Liver (tissue), 9 donors: ENCODE data around the gene AMPD3. TPM values are rescaled to one million over a fixed set of nuclear protein-coding genes. Genes with fewer than 3 reads are reported as not detected.

ENCODE experiments used
- DNase-seq: peaks from one replicate; pipeline ENCODE4 v3.0.0-alpha.2; 2017; ENCODE audit warnings: low spot score
- H3K27ac ChIP-seq, 2 donors: one replicate each; pipeline ENCODE4 v1.7.0; 2013; ENCODE audit warnings: inconsistent platforms in 2 of 2, low read length in 2 of 2, control low read depth in 1 of 2, low read depth in 1 of 2, mild to moderate bottlenecking in 1 of 2
- H3K27me3 ChIP-seq, 4 donors: one replicate each; pipeline versions ENCODE4 v1.6.1 to v1.7.0; 2013; ENCODE audit warnings: low read length in 3 of 4, inconsistent platforms in 1 of 4, mild to moderate bottlenecking in 1 of 4, moderate library complexity in 1 of 4; ENCODE audit not compliant: control insufficient read depth in 4 of 4, insufficient read depth in 4 of 4
- H3K36me3 ChIP-seq, 4 donors: one replicate each; pipeline versions ENCODE4 v1.6.1 to v1.7.0; 2013; ENCODE audit warnings: low read length in 3 of 4, mild to moderate bottlenecking in 3 of 4, low read depth in 1 of 4, moderate library complexity in 1 of 4; ENCODE audit not compliant: control insufficient read depth in 4 of 4, insufficient read depth in 3 of 4
- H3K4me1 ChIP-seq, 4 donors: one replicate each; pipeline versions ENCODE4 v1.6.1 to v1.7.0; 2013; ENCODE audit warnings: low read length in 3 of 4, mild to moderate bottlenecking in 3 of 4, moderate library complexity in 1 of 4; ENCODE audit not compliant: control insufficient read depth in 4 of 4, insufficient read depth in 4 of 4
- H3K4me3 ChIP-seq, 3 donors: one replicate each; pipeline versions ENCODE4 v1.6.1 to v1.7.0; 2013; ENCODE audit warnings: low read length in 3 of 3, control low read depth in 1 of 3, low read depth in 1 of 3, mild to moderate bottlenecking in 1 of 3
- H3K9ac ChIP-seq, 2 donors: one replicate each; pipeline ENCODE4 v1.7.0; 2013; ENCODE audit warnings: low read length in 2 of 2, mild to moderate bottlenecking in 2 of 2, moderate library complexity in 2 of 2, control low read depth in 1 of 2, low read depth in 1 of 2
- H3K9me3 ChIP-seq, 4 donors: one replicate each; pipeline versions ENCODE4 v1.6.1 to v1.7.0; 2013; ENCODE audit warnings: low read length in 3 of 4; ENCODE audit not compliant: control insufficient read depth in 4 of 4
- EGR1 ChIP-seq, 2 donors: IDR thresholded peaks; 2 replicates each; pipeline ENCODE4 v1.6.1; 2016 to 2018; ENCODE audit warnings: antibody characterized with exemption in 2 of 2, low read depth in 2 of 2
- FOXA1 ChIP-seq: IDR thresholded peaks from 2 replicates; pipeline ENCODE4 v1.6.1; 2016; ENCODE audit warnings: antibody characterized with exemption
- FOXA2 ChIP-seq: IDR thresholded peaks from 2 replicates; pipeline ENCODE4 v1.6.1; 2016; ENCODE audit warnings: antibody characterized with exemption
- GABPA ChIP-seq, 2 donors: IDR thresholded peaks in 1 of 2; conservative IDR thresholded peaks in 1 of 2; 2 replicates each; pipeline ENCODE4 v1.6.1; 2016; ENCODE audit warnings: antibody characterized with exemption in 2 of 2, mild to moderate bottlenecking in 1 of 2, moderate library complexity in 1 of 2
- HNF4A ChIP-seq, 2 donors: conservative IDR thresholded peaks; 2 replicates each; pipeline ENCODE4 v1.6.1; 2016; ENCODE audit warnings: antibody characterized with exemption in 2 of 2, mild to moderate bottlenecking in 2 of 2
- HNF4G ChIP-seq: IDR thresholded peaks from 2 replicates; pipeline ENCODE4 v1.6.1; 2016; ENCODE audit warnings: antibody characterized with exemption
- NR2F2 ChIP-seq: IDR thresholded peaks from 2 replicates; pipeline ENCODE4 v1.6.1; 2016; ENCODE audit warnings: antibody characterized with exemption
- RAD21 ChIP-seq, 2 donors: IDR thresholded peaks; 2 replicates each; pipeline ENCODE4 v1.6.1; 2016; ENCODE audit warnings: antibody characterized with exemption in 2 of 2, mild to moderate bottlenecking in 2 of 2
- RXRA ChIP-seq, 2 donors: IDR thresholded peaks; 2 replicates each; pipeline ENCODE4 v1.6.1; 2017 to 2018; ENCODE audit warnings: antibody characterized with exemption in 2 of 2, mild to moderate bottlenecking in 1 of 2
- SP1 ChIP-seq: IDR thresholded peaks from 2 replicates; pipeline ENCODE4 v1.6.1; 2018; ENCODE audit warnings: antibody characterized with exemption, mild to moderate bottlenecking
- TAF1 ChIP-seq: conservative IDR thresholded peaks from 2 replicates; pipeline ENCODE4 v1.6.1; 2016; ENCODE audit warnings: antibody characterized with exemption, mild to moderate bottlenecking
- YY1 ChIP-seq: IDR thresholded peaks from 2 replicates; pipeline ENCODE4 v1.6.1; 2016; ENCODE audit warnings: antibody characterized with exemption, mild to moderate bottlenecking
- WGBS: extraction: QIAGEN DNeasy Blood & Tissue Kit; methylation state at CpG from one replicate; pipeline ENCODE4 v1.1.7; 2013; 5-methylcytosine and 5-hydroxymethylcytosine counted together
- polyA plus RNA-seq, 2 donors: library from polyadenylated mRNA; stranded (reverse) in 1 of 2; unstranded in 1 of 2; fragments of 200-250 nt in 1 of 2; fragments of >200 nt in 1 of 2; fragmentation: Nextera tagmentation in 1 of 2; extraction: Ambion mirVana in 1 of 2; gene quantifications; one replicate each; pipeline versions ENCODE4 v1.2.1 to v1.2.3, GENCODE V29; 2013 to 2015
- total RNA-seq, 2 donors: library from RNA; depleted of rRNA; stranded (reverse); fragments of >200 nt; gene quantifications; one replicate each; pipeline ENCODE4 v1.2.3, GENCODE V29; 2014
- TF ChIP-seq, protein P1 (sequence below): IDR thresholded peaks from 2 replicates; pipeline ENCODE4 v1.6.1; 2016; ENCODE audit warnings: antibody characterized with exemption
- TF ChIP-seq, protein P2 (sequence below): IDR thresholded peaks from 2 replicates; pipeline ENCODE4 v1.6.1; 2016; ENCODE audit warnings: antibody characterized with exemption
- TF ChIP-seq, protein P3 (sequence below): IDR thresholded peaks from 2 replicates; pipeline ENCODE4 v1.6.1; 2016; ENCODE audit warnings: antibody characterized with exemption
- TF ChIP-seq, protein P4 (sequence below): IDR thresholded peaks from 2 replicates; pipeline ENCODE4 v1.6.1; 2016; ENCODE audit warnings: antibody characterized with exemption, mild to moderate bottlenecking
- donor health status: healthy.
- donor health status: healthy.
- donor health status: healthy.
- donor health status: healthy.
- donor health status: healthy.

Gene AMPD3
- total and polyA plus RNA-seq, 4 donors = 0.40 to 7.4 (median 1.1) TPM

DNA sequence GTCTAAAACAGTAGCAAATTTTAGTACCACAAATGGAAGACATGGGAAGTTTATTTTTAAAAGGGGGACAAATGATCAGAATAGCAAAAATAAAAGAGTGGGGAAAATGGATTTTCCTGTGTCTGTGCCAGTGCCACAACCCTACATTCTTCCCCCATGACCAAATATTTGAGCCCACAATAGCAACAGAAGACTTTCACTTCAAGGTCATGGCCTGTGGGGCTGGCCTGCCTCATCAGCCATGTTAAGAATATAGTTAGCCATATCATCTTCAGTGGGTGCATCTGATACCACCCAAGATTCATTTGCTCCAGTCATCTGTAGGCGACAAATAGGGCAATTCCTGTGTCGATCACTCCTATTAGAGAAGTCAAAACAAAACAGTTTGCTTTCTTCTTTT is 59.6 kb downstream of the AMPD3 start:
- DNase-seq = no peak
- Histone ChIP-seq H3K27me3 (no peaks in the 10 kb centered on the region), H3K27ac (no peak overlapping the region), H3K4me1 (peaks cover 0 to 1% (median 0%) of the 10 kb centered on the region in 4 donors), H3K9ac (no peak overlapping the region), H3K4me3 (no peak overlapping the region), H3K9me3 (no peaks in the 10 kb centered on the region), H3K36me3 (peaks cover 0 to 10% (median 0%) of the 10 kb centered on the region in 4 donors)
- TF ChIP-seq, protein P1, sequence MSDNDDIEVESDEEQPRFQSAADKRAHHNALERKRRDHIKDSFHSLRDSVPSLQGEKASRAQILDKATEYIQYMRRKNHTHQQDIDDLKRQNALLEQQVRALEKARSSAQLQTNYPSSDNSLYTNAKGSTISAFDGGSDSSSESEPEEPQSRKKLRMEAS = no peak
- no peak for TF ChIP-seq GABPA (IDR thresholded peaks at IDR 0.05 in 1 of 2, conservative IDR thresholded peaks at IDR 0.05 in 1 of 2)
- TF ChIP-seq HNF4G = no peak
- TF ChIP-seq HNF4A (conservative IDR thresholded peaks at IDR 0.05) = no peak
- TF ChIP-seq RAD21 (IDR thresholded peaks at IDR 0.05) = no peak
- TF ChIP-seq, protein P2, sequence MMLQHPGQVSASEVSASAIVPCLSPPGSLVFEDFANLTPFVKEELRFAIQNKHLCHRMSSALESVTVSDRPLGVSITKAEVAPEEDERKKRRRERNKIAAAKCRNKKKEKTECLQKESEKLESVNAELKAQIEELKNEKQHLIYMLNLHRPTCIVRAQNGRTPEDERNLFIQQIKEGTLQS = no peak
- TF ChIP-seq YY1 = no peak
- no peak for TF ChIP-seq NR2F2
- no peak for TF ChIP-seq FOXA1
- TF ChIP-seq, protein P3, sequence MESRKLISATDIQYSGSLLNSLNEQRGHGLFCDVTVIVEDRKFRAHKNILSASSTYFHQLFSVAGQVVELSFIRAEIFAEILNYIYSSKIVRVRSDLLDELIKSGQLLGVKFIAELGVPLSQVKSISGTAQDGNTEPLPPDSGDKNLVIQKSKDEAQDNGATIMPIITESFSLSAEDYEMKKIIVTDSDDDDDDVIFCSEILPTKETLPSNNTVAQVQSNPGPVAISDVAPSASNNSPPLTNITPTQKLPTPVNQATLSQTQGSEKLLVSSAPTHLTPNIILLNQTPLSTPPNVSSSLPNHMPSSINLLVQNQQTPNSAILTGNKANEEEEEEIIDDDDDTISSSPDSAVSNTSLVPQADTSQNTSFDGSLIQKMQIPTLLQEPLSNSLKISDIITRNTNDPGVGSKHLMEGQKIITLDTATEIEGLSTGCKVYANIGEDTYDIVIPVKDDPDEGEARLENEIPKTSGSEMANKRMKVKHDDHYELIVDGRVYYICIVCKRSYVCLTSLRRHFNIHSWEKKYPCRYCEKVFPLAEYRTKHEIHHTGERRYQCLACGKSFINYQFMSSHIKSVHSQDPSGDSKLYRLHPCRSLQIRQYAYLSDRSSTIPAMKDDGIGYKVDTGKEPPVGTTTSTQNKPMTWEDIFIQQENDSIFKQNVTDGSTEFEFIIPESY = no peak
- TF ChIP-seq RXRA (IDR thresholded peaks at IDR 0.05) = no peak
- WGBS = 96% methylated on average over 2 of the region's 2 CpGs

DNA sequence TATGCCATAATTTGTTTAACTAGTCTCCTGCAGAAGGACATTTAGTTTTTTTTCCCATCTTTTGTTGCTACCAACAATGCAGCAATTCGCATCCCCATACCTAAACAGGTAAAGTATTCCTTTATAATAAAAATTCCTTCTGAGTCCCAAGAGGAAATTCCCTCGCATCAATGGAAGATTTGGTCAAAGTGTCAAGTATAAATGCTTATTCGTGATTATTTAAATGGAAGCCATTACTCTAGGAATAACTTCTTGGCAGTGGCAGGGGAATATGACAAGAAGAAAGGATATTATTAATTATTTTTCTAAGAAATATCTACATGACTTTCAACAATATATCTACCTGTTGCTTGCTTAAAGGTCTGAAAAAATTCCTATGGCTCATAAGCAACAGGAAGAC is 60.4 kb downstream of the AMPD3 start:
- no peak for DNase-seq
- Histone ChIP-seq H3K9ac (no peak overlapping the region), H3K9me3 (no peaks in the 10 kb centered on the region), H3K27ac (no peak overlapping the region), H3K36me3 (peaks cover 0 to 13% (median 0%) of the 10 kb centered on the region in 4 donors), H3K4me1 (peaks cover 0 to 1% (median 0%) of the 10 kb centered on the region in 4 donors), H3K4me3 (no peak overlapping the region), H3K27me3 (no peaks in the 10 kb centered on the region)
- WGBS = 97% methylated on average over 3 of the region's 3 CpGs
- no peak for TF ChIP-seq NR2F2

DNA sequence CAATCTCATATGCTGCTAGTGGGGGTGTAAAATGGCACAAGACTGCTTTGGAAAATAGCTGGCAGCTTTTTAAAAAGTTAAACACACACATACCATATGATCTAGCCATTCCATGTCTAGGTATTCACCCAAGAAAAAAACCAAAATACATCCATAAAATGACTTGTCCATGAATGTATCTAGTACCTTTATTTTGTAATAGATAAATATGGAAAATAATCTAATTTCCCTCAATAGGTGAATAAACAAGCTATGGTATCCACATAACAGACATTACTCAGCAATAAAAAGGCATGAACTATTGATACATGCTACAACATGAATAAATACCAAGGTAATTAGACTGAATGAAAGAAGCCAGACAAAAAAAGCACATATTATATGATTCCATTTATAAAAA is 63.1 kb downstream of the AMPD3 start:
- no peaks in the 10 kb centered on the region for H3K27me3 ChIP-seq
- H3K27ac ChIP-seq = no peak overlapping the region
- no peak for DNase-seq
- H3K4me3 ChIP-seq = no peak overlapping the region
- no peaks in the 10 kb centered on the region for H3K9me3 ChIP-seq
- peaks cover 0 to 22% (median 5%) of the 10 kb centered on the region in 4 donors for H3K36me3 ChIP-seq
- H3K4me1 ChIP-seq = peaks cover 0 to 1% (median 0%) of the 10 kb centered on the region in 4 donors
- H3K9ac ChIP-seq = no peak overlapping the region
- no peak for TF ChIP-seq SP1
- TF ChIP-seq NR2F2 = no peak
- no peak for TF ChIP-seq TAF1
- TF ChIP-seq FOXA1 = no peak
- TF ChIP-seq HNF4A (conservative IDR thresholded peaks at IDR 0.05) = no peak
- TF ChIP-seq GABPA (IDR thresholded peaks at IDR 0.05 in 1 of 2, conservative IDR thresholded peaks at IDR 0.05 in 1 of 2) = no peak
- TF ChIP-seq EGR1 (IDR thresholded peaks at IDR 0.05; ENCODE audit: low read depth in 2 of 2) = no peak
- no peak for TF ChIP-seq RAD21 (IDR thresholded peaks at IDR 0.05)
- no peak for TF ChIP-seq HNF4G
- no peak for TF ChIP-seq YY1
- TF ChIP-seq, protein P3 = no peak
- TF ChIP-seq, protein P4, sequence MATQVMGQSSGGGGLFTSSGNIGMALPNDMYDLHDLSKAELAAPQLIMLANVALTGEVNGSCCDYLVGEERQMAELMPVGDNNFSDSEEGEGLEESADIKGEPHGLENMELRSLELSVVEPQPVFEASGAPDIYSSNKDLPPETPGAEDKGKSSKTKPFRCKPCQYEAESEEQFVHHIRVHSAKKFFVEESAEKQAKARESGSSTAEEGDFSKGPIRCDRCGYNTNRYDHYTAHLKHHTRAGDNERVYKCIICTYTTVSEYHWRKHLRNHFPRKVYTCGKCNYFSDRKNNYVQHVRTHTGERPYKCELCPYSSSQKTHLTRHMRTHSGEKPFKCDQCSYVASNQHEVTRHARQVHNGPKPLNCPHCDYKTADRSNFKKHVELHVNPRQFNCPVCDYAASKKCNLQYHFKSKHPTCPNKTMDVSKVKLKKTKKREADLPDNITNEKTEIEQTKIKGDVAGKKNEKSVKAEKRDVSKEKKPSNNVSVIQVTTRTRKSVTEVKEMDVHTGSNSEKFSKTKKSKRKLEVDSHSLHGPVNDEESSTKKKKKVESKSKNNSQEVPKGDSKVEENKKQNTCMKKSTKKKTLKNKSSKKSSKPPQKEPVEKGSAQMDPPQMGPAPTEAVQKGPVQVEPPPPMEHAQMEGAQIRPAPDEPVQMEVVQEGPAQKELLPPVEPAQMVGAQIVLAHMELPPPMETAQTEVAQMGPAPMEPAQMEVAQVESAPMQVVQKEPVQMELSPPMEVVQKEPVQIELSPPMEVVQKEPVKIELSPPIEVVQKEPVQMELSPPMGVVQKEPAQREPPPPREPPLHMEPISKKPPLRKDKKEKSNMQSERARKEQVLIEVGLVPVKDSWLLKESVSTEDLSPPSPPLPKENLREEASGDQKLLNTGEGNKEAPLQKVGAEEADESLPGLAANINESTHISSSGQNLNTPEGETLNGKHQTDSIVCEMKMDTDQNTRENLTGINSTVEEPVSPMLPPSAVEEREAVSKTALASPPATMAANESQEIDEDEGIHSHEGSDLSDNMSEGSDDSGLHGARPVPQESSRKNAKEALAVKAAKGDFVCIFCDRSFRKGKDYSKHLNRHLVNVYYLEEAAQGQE = no peak
- TF ChIP-seq, protein P2 = no peak
- TF ChIP-seq FOXA2 = no peak
- no peak for TF ChIP-seq RXRA (IDR thresholded peaks at IDR 0.05)
